Measurements from ENCODE around the gene MOCOS. TPM values are rescaled to one million over a fixed set of nuclear protein-coding genes. Genes with fewer than 3 reads are reported as not detected.
"Not testable (repeated sequence)": the region's sequence is repeated elsewhere in the genome, so short reads cannot be mapped to it uniquely, and the experiment has no call there.

Gene MOCOS
- total RNA-seq, 2 experiments from 2014 or later, result not detected

GRCh38 chr18:36203360-36203895, 16.1 kb downstream of the MOCOS start:
- CTCF ChIA-PET (ENCODE audit: unreplicated experiment), result no interaction called here
- no peaks in the 10 kb centered on the region for H3K9me3 ChIP-seq (ENCODE audit: low read length)
- H3K27ac ChIP-seq (ENCODE audit: low read depth, low read length, poor library complexity, severe bottlenecking), result no peak overlapping the region
- H3K36me3 ChIP-seq (ENCODE audit: insufficient read depth, low read length), result no peaks in the 10 kb centered on the region
- intact Hi-C loops (cut with micrococcal nuclease; ENCODE audit: unreplicated experiment), result no loop called here
- POLR2A ChIA-PET, result no interaction called here
- H3K4me3 ChIP-seq (ENCODE audit: low read depth, low read length, poor library complexity, severe bottlenecking), result no peak overlapping the region
- no TSS peak for BruUV-seq (replicated peaks)
- no peak overlapping the region for H3K4me2 ChIP-seq (ENCODE audit: low read length)
- no peaks in the 10 kb centered on the region for H3K9me2 ChIP-seq (ENCODE audit: insufficient read depth, low read length)
- no peak for DNase-seq (ENCODE audit: low spot score)
- H3K79me2 ChIP-seq (ENCODE audit: insufficient read depth, low read depth, low read length), result no peaks in the 10 kb centered on the region
- no peak for TF ChIP-seq CTCF (conservative IDR thresholded peaks at IDR 0.05; ENCODE audit: low read length)
- TF ChIP-seq EZH2phosphoT487 (IDR thresholded peaks at IDR 0.05; ENCODE audit: borderline replicate concordance, low read depth, low read length), result no peak
- no peaks in the 10 kb centered on the region for H4K20me1 ChIP-seq (ENCODE audit: insufficient read depth, low read length)
- H3K4me1 ChIP-seq (ENCODE audit: insufficient read depth, low read length, poor library complexity, severe bottlenecking), result no peaks in the 10 kb centered on the region
- no peak overlapping the region for H2AFZ ChIP-seq (ENCODE audit: low read length)

- H3K27ac ChIP-seq (ENCODE audit: low read depth, low read length, poor library complexity, severe bottlenecking), result no peak overlapping the region
- H3K4me1 ChIP-seq (ENCODE audit: insufficient read depth, low read length, poor library complexity, severe bottlenecking), result no peaks in the 10 kb centered on the region
- ChIA-PET CTCF (ENCODE audit: unreplicated experiment) (no interaction called here), POLR2A (interaction anchor here (0.7 kb wide), 1 partner anchor 449 kb away, joined by 3 read pairs; no protein-coding TSS in a partner anchor)
- no peak overlapping the region for H3K4me2 ChIP-seq (ENCODE audit: low read length)
- BruUV-seq (replicated peaks), result no TSS peak
- H3K4me3 ChIP-seq (ENCODE audit: low read depth, low read length, poor library complexity, severe bottlenecking), result no peak overlapping the region
- no peaks in the 10 kb centered on the region for H3K79me2 ChIP-seq (ENCODE audit: insufficient read depth, low read depth, low read length)
- H4K20me1 ChIP-seq (ENCODE audit: insufficient read depth, low read length), result no peaks in the 10 kb centered on the region
- no peaks in the 10 kb centered on the region for H3K9me3 ChIP-seq (ENCODE audit: low read length)
- intact Hi-C loops (cut with micrococcal nuclease; ENCODE audit: unreplicated experiment), result no loop called here
- no peak for DNase-seq (ENCODE audit: low spot score)
- no peak overlapping the region for H2AFZ ChIP-seq (ENCODE audit: low read length)
- no peak for TF ChIP-seq EZH2phosphoT487 (IDR thresholded peaks at IDR 0.05; ENCODE audit: borderline replicate concordance, low read depth, low read length)
- TF ChIP-seq CTCF (conservative IDR thresholded peaks at IDR 0.05; ENCODE audit: low read length), result no peak
- H3K36me3 ChIP-seq (ENCODE audit: insufficient read depth, low read length), result no peaks in the 10 kb centered on the region
- H3K9me2 ChIP-seq (ENCODE audit: insufficient read depth, low read length), result no peaks in the 10 kb centered on the region
These were observed 17.9 kb downstream of the MOCOS start for GRCh38 chr18:36205166-36205565.

DNA sequence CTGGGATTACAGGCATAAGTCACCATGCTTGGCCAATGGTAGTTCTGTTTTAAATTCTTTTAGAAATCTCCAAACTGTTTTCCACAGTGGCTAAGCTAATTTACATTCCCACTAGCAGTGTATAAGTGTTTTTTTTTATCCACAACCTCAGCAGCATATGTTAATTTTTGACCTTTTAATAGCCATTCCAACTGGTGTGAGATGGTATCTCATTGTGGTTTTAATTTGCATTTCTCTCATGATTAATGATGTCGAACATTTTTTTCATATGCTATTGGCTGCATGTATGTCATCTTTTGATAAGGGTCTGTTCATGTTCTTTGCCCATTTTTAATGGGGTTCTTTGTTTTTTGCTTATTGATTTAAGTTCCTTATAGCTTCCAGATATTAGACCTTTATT, 20.0 kb downstream of the MOCOS start:
- POLR2A ChIA-PET, result interaction anchor here (1.1 kb wide), 1 partner anchor 10 kb away, joined by 5 read pairs; no protein-coding TSS in a partner anchor
- DNase-seq (ENCODE audit: low spot score), result no peak
- no peak for TF ChIP-seq CTCF (conservative IDR thresholded peaks at IDR 0.05; ENCODE audit: low read length)
- no peak for TF ChIP-seq EZH2phosphoT487 (IDR thresholded peaks at IDR 0.05; ENCODE audit: borderline replicate concordance, low read depth, low read length)
- Histone ChIP-seq H3K4me1 (ENCODE audit: insufficient read depth, low read length, poor library complexity, severe bottlenecking) (no peaks in the 10 kb centered on the region), H4K20me1 (ENCODE audit: insufficient read depth, low read length) (no peaks in the 10 kb centered on the region), H2AFZ (ENCODE audit: low read length) (no peak overlapping the region), H3K27ac (ENCODE audit: low read depth, low read length, poor library complexity, severe bottlenecking) (no peak overlapping the region), H3K36me3 (ENCODE audit: insufficient read depth, low read length) (no peaks in the 10 kb centered on the region), H3K9me2 (ENCODE audit: insufficient read depth, low read length) (no peaks in the 10 kb centered on the region), H3K4me2 (ENCODE audit: low read length) (no peak overlapping the region), H3K9me3 (ENCODE audit: low read length) (no peaks in the 10 kb centered on the region), H3K4me3 (ENCODE audit: low read depth, low read length, poor library complexity, severe bottlenecking) (no peak overlapping the region), H3K79me2 (ENCODE audit: insufficient read depth, low read depth, low read length) (no peaks in the 10 kb centered on the region)
- intact Hi-C loops (cut with micrococcal nuclease; ENCODE audit: unreplicated experiment), result no loop called here
- CTCF ChIA-PET (ENCODE audit: unreplicated experiment), result no interaction called here
- BruUV-seq (replicated peaks), result no TSS peak

DNA sequence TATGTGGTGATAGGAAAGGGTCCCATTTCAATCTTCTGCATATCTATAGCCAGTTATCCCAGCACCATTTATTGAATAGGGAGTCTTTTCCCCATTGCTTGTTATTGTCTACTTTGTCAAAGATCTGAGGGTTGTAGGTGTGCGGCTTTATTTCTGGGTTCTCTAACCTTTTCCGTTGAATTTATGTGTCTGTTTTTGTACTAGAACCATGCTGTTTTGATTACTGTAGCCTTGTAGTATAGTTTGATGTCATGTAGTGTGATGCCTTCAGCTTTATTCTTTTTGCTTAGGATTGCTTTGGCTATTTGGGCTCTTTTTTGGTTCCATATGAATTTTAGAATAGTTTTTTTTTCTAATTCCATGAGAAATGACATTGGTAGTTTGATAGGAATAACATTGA, 20.7 kb downstream of the MOCOS start:
- POLR2A ChIA-PET, result interaction anchor here (1.1 kb wide), 1 partner anchor 10 kb away, joined by 5 read pairs; no protein-coding TSS in a partner anchor
- H3K9me2 ChIP-seq (ENCODE audit: insufficient read depth, low read length); H3K4me1 ChIP-seq (ENCODE audit: insufficient read depth, low read length, poor library complexity, severe bottlenecking); H3K4me3 ChIP-seq (ENCODE audit: low read depth, low read length, poor library complexity, severe bottlenecking); H2AFZ ChIP-seq (ENCODE audit: low read length); H4K20me1 ChIP-seq (ENCODE audit: insufficient read depth, low read length); intact Hi-C loops (cut with micrococcal nuclease; ENCODE audit: unreplicated experiment); H3K36me3 ChIP-seq (ENCODE audit: insufficient read depth, low read length); BruUV-seq (replicated peaks); H3K79me2 ChIP-seq (ENCODE audit: insufficient read depth, low read depth, low read length); H3K9me3 ChIP-seq (ENCODE audit: low read length); H3K27ac ChIP-seq (ENCODE audit: low read depth, low read length, poor library complexity, severe bottlenecking); CTCF ChIA-PET (ENCODE audit: unreplicated experiment); H3K4me2 ChIP-seq (ENCODE audit: low read length); DNase-seq (ENCODE audit: low spot score): not testable (repeated sequence)
